H1 (cell line): ENCODE data around the gene CASD1. TPM values are rescaled to one million over a fixed set of nuclear protein-coding genes. Genes with fewer than 3 reads are reported as not detected.

Source experiments
- ATF2 ChIP-seq: IDR thresholded peaks from 2 replicates; pipeline ENCODE4 v1.6.1; 2012; ENCODE audit warnings: low read length, inconsistent platforms
- CHD1 ChIP-seq: IDR thresholded peaks from 2 replicates; pipeline ENCODE4 v1.6.1; 2012; ENCODE audit warnings: low read depth, low read length, improper control_type of control experiment
- CHD2 ChIP-seq: IDR thresholded peaks from 2 replicates; pipeline ENCODE4 v1.6.1; 2012; ENCODE audit warnings: low read length, improper control_type of control experiment
- CHD7 ChIP-seq: fragments of 300-600 bp; sonication (generic); IDR thresholded peaks from 2 replicates; pipeline ENCODE4 v1.7.1; 2012; ENCODE audit warnings: low read length, moderate library complexity, mild to moderate bottlenecking, inconsistent platforms; ENCODE audit not compliant: insufficient replicate concordance
- EP300 ChIP-seq, 2 experiments: IDR thresholded peaks; 1 replicate in 1 of 2; 2 replicates in 1 of 2; pipeline ENCODE4 v1.6.1; 2011 to 2012; ENCODE audit warnings: low read depth in 2 of 2, low read length in 2 of 2, mild to moderate bottlenecking in 2 of 2, borderline replicate concordance in 1 of 2, inconsistent platforms in 1 of 2, moderate library complexity in 1 of 2
- NANOG ChIP-seq: IDR thresholded peaks from 2 replicates; pipeline ENCODE4 v1.6.1; 2011; ENCODE audit warnings: low read length, low read depth, mild to moderate bottlenecking, inconsistent platforms; ENCODE audit not compliant: insufficient read depth, poor library complexity, severe bottlenecking
- SIX5 ChIP-seq: IDR thresholded peaks from 2 replicates; pipeline ENCODE4 v1.6.1; 2011; ENCODE audit warnings: mild to moderate bottlenecking, low read depth, low read length
- polyA plus RNA-seq, 7 experiments: library from polyadenylated mRNA; depleted of rRNA in 3 of 7; stranded (reverse) in 5 of 7; unstranded in 2 of 7; fragments of >200 nt in 5 of 7; fragments of 200-250 nt in 2 of 7; gene quantifications; 1 replicate in 5 of 7; 2 replicates in 1 of 7; 4 replicates in 1 of 7; pipeline versions ENCODE4 v1.2.1 to v1.2.3, GENCODE V29; 2011 to 2013; ENCODE audit warnings: missing spikeins in 2 of 7, mixed read lengths in 2 of 7
- total RNA-seq: library from RNA; stranded (reverse); fragmentation: NEBNext Ultra II Directional; extraction: Animal tissue kit (Norgen Biotek cat#: 25700); gene quantifications from 2 replicates; pipeline ENCODE4 v1.2.1, GENCODE V29; 2021

The CASD1 gene
- total and polyA plus RNA-seq, 2 of the 8 experiments (the other 6 are each of a cell fraction or from before 2014, with no cell fraction given): 14.2 to 18.8 TPM

- TF ChIP-seq ATF2 (no peak), EP300 (IDR thresholded peaks at IDR 0.05; ENCODE audit: borderline replicate concordance in 1 of 2, low read depth in 2 of 2, low read length in 2 of 2) (no peak), SIX5 (no peak), CHD2 (no peak), NANOG (no peak), CHD1 (no peak), CHD7 (no peak)
- TF ChIP-seq, all 59 proteins: peak for 0
Measured at GRCh38 chr7:94590526-94591162, 81.0 kb downstream of the CASD1 start (continued).
